Calu3 (cell line): ENCODE results near the gene VSIG1. TPM values are rescaled to one million over a fixed set of nuclear protein-coding genes. Genes with fewer than 3 reads are reported as not detected.

Experiments used
- BruUV-seq: library from RNA; stranded (reverse); fragments of 400-500 nt; replicated peaks from 2 replicates; lab custom pipeline; 2021; lab: Mats Ljungman, UMichigan
- CTCF ChIA-PET: fragments of 300-600 bp; sonication (Branson Sonifier 250); formaldehyde crosslinking; loops from one replicate; lab custom pipeline; 2022; ENCODE audit warnings: antibody characterized with exemption; lab: Charles Lee
- DNase-seq: peaks from one replicate; pipeline ENCODE4 v3.0.0; 2022
- H3K27ac Mint-ChIP-seq: one replicate; pipeline ENCODE4 v1.8.0; 2022; ENCODE audit warnings: mixed read lengths; ENCODE audit not compliant: unreplicated experiment
- H3K27me3 Mint-ChIP-seq: one replicate; pipeline ENCODE4 v1.8.0; 2022; ENCODE audit warnings: mixed read lengths; ENCODE audit not compliant: unreplicated experiment
- H3K36me3 Mint-ChIP-seq: one replicate; pipeline ENCODE4 v1.8.0; 2022; ENCODE audit warnings: mild to moderate bottlenecking, moderate library complexity, mixed read lengths; ENCODE audit not compliant: insufficient read depth, unreplicated experiment
- H3K4me1 Mint-ChIP-seq: one replicate; pipeline ENCODE4 v1.8.0; 2022; ENCODE audit warnings: mild to moderate bottlenecking, low read depth, mixed read lengths; ENCODE audit not compliant: unreplicated experiment
- H3K4me3 Mint-ChIP-seq: one replicate; pipeline ENCODE4 v1.8.0; 2022; ENCODE audit warnings: mild to moderate bottlenecking, low read depth, moderate library complexity, mixed read lengths; ENCODE audit not compliant: unreplicated experiment
- H3K9me3 Mint-ChIP-seq: one replicate; pipeline ENCODE4 v1.8.0; 2022; ENCODE audit warnings: low read depth, mixed read lengths; ENCODE audit not compliant: unreplicated experiment
- intact Hi-C: fragments of 100-400 bp; cut with micrococcal nuclease; formaldehyde crosslinking; loops from one replicate; pipeline ENCODE4 v1.10.0; 2022; ENCODE audit not compliant: unreplicated experiment
- total RNA-seq: library from RNA; stranded (reverse); gene quantifications from 2 replicates; pipeline ENCODE4 v1.2.3, GENCODE V29; 2022
- TF ChIP-seq, protein P1 (sequence below): fragments of 200-600 bp; IDR thresholded peaks from one replicate; pipeline ENCODE4 v1.8.0; 2022; ENCODE audit warnings: antibody characterized with exemption; ENCODE audit not compliant: unreplicated experiment

The VSIG1 gene
- total RNA-seq, 1 experiment from 2014 or later: 2.6 TPM

DNA sequence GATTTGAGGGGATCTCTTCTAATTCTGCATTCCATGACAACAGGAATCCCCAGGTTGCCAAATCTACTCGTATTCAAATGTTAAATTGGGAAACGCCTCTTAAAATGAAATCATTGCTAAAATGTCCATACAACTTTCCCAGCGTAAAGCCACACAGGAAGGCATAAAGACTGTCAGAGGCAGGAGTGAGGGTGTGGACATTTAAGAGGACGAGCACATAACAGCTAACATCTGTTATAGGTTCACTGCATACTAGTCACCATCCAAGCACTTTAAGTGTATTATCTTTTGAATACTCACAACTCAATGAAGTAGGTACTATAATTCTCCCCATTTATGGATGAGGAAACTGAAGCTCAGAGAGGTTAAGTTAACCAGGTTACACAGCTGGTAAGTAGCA lies 82.3 kb downstream of the VSIG1 start:
- H3K27ac Mint-ChIP-seq: no peak overlapping the region
- intact Hi-C loops: no loop called here
- TF ChIP-seq, protein P1, sequence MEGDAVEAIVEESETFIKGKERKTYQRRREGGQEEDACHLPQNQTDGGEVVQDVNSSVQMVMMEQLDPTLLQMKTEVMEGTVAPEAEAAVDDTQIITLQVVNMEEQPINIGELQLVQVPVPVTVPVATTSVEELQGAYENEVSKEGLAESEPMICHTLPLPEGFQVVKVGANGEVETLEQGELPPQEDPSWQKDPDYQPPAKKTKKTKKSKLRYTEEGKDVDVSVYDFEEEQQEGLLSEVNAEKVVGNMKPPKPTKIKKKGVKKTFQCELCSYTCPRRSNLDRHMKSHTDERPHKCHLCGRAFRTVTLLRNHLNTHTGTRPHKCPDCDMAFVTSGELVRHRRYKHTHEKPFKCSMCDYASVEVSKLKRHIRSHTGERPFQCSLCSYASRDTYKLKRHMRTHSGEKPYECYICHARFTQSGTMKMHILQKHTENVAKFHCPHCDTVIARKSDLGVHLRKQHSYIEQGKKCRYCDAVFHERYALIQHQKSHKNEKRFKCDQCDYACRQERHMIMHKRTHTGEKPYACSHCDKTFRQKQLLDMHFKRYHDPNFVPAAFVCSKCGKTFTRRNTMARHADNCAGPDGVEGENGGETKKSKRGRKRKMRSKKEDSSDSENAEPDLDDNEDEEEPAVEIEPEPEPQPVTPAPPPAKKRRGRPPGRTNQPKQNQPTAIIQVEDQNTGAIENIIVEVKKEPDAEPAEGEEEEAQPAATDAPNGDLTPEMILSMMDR: no peak
- no TSS peak for BruUV-seq
- no peak overlapping the region for H3K4me3 Mint-ChIP-seq
- no peaks in the 10 kb centered on the region for H3K36me3 Mint-ChIP-seq
- peaks cover 2% of the 10 kb centered on the region for H3K9me3 Mint-ChIP-seq
- CTCF ChIA-PET: no interaction called here
- no peaks in the 10 kb centered on the region for H3K27me3 Mint-ChIP-seq
- H3K4me1 Mint-ChIP-seq: no peaks in the 10 kb centered on the region
- no peak for DNase-seq

Other genes starting within 250 kb of the VSIG1 start
- 7.1 and 9.4 TPM in 2 replicates for gene MID2, start 219.2 kb upstream of the VSIG1 start, total RNA-seq
- gene TEX13B, start 62.7 kb upstream of the VSIG1 start, total RNA-seq: not detected in 2 replicates
- 54.8 and 60.0 TPM in 2 replicates for gene PSMD10, start 46.5 kb downstream of the VSIG1 start, total RNA-seq
- gene ATG4A, start 46.7 kb downstream of the VSIG1 start, total RNA-seq: 9.8 and 10.5 TPM in 2 replicates